GM13977 (cell line): ENCODE results near the gene EXOC4.

Experiments used
- DNase-seq: peaks from one replicate; pipeline ENCODE4 v3.0.0; 2012; ENCODE audit warnings: low spot score
- CTCF ChIP-seq: IDR thresholded peaks from 2 replicates; pipeline ENCODE4 v1.5.1; 2012; ENCODE audit warnings: mild to moderate bottlenecking, control low read depth; ENCODE audit not compliant: insufficient read depth; ENCODE audit errors: extremely low read depth, missing control alignments
- in situ Hi-C: fragments of 300-500 bp; cut with MboI; formaldehyde crosslinking; loops from one replicate; pipeline ENCODE4 v1.12.0; 2022; ENCODE audit warnings: low sequenced_read_pairs, low pct_unique_long_range_greater_than_20kb, mixed read lengths, inconsistent platforms; ENCODE audit not compliant: unreplicated experiment

The EXOC4 gene

GRCh38 chr7:133540096-133540860 lies 287.4 kb downstream of the EXOC4 start:
- no peak for TF ChIP-seq CTCF
- DNase-seq = no peak
- in situ Hi-C loops = no loop called here

DNA sequence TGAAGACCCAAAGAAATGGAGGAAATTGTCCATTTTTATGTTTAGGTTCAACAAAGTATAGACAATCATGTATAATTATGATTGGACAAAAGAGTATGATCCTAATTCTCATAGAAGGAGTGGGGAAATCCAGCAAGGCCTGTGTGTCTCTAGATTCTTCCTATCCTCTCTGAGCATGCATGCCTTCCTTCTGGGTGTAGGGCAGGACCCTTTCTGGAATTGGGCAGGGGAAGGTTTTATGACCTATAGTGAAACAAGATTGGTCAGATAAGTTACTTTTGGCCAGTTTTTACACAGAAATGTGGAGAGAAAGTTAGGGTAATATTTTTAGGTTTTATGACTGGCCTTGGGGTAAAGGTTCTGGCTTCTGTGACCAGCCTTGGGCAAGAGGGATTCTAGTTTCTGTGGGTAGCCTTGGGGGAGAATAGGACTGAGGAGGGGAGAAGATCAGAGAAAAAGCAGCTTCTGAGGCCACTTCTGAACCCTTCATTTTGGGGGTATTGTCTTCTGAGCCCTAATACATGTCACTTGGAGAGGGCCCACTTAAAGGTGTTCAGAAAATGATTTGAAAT lies 289.4 kb downstream of the EXOC4 start:
- TF ChIP-seq CTCF = no peak
- in situ Hi-C loops = no loop called here
- DNase-seq = no peak

- in situ Hi-C loops = no loop called here
- no peak for DNase-seq
- TF ChIP-seq CTCF = no peak
These were observed 290.8 kb downstream of the EXOC4 start for GRCh38 chr7:133543657-133544056.

DNA sequence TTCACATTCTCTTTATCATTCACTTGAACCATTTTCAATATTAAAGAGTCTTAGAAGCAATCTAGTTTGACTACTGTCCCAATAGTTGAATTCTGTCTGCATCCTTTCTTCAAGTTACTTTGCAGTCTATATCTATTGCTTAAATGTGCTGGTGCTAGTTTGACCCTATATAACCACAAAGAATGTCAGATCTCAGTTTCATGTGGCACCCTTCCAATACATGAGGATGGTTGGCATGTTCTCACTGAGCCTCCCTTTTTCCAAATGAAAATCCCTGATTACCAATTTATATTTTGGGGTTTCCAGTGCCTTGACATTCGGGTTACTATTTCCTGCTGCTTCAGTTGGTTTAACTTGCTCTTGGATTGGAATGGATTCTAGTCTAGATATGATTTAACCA lies 292.7 kb downstream of the EXOC4 start:
- TF ChIP-seq CTCF = no peak
- in situ Hi-C loops = no loop called here
- DNase-seq = no peak

DNA sequence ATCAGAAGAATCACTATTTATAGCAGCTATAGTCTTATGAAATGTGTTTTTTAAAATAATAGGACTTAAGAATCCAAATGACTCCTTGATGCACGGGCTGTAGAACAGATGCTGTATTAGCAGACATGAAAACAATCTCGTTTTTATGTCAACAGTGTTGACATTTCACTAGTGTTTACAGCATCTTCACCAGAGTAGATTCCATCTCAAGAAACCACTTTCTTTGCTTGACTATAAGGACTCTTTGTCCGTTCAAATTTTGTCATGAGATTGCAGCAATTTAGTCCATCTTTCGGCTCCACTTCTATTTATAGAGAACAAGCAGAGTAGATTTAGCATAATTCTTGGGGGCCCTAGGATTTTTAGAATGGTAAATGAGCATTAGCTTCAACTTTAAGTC lies 295.1 kb downstream of the EXOC4 start:
- in situ Hi-C loops = no loop called here
- no peak for DNase-seq
- TF ChIP-seq CTCF = no peak

DNA sequence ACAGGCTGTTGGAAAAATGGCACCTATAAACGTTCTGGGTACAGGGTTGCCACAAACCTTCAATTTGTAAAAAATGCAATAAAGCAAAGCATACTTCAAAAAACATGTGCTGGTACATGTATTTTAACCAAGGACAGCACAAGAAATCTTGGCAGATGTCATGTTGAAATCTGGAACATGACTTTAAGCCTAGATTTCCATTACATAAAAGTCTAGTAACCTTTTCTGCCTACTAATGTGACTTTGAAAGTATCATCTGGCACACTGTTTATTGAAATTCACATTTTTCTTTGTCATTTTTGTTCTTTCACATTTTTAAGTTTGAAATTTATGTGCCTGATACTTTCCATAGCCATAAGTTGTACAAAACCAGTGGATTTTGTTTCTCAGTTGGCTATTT lies 296.8 kb downstream of the EXOC4 start:
- no peak for DNase-seq
- no peak for TF ChIP-seq CTCF
- in situ Hi-C loops = no loop called here
